Upper lobe of left lung (tissue), 4 donors: Measurements from ENCODE around the gene DOCK11.

Experiments
- EP300 ChIP-seq, 4 donors: sonication (generic); formaldehyde crosslinking; IDR thresholded peaks; one replicate each; pipeline ENCODE4 v1.5.1; 2017; ENCODE audit warnings: antibody characterized with exemption in 4 of 4, control low read depth in 2 of 4
- POLR2A ChIP-seq, 4 donors: fragments of 450-650 bp; IDR thresholded peaks; one replicate each; pipeline ENCODE4 v1.5.1; 2016 to 2017; ENCODE audit warnings: antibody characterized with exemption in 4 of 4, mild to moderate bottlenecking in 2 of 4
- POLR2AphosphoS5 ChIP-seq, 2 donors: sonication (generic); formaldehyde crosslinking; IDR thresholded peaks; one replicate each; pipeline ENCODE4 v1.5.1; 2017; ENCODE audit warnings: antibody characterized with exemption in 2 of 2
- TF ChIP-seq, protein P1 (sequence below), 6 experiments: fragments of 450-650 bp in 4 of 6; fragments of 200-600 bp in 2 of 6; sonication (generic) in 2 of 6; IDR thresholded peaks; one replicate each; pipeline ENCODE4 v1.5.1; 2016 to 2019; ENCODE audit warnings: antibody characterized with exemption in 6 of 6

DNA sequence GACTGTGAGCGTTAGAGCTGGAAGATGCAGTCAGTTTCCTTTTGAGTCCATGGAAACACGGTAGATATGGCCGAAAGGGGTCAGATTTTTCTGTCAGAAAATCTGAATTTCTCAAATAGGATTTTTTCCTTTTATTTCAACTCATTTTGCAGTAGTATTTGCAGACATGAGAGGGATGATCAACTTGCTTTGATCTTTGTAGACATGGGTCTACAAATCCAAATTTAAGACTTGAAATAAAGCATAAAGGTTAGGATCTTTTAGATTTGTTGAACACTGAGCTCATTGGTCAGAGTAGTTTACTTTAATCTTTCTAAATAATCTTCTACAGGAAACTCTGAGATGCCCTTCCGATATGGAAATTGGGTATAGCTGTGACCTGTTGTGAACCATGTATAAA is 44.7 kb downstream of the DOCK11 start:
- TF ChIP-seq POLR2A (IDR thresholded peaks at IDR 0.05) (no peak), POLR2AphosphoS5 (IDR thresholded peaks at IDR 0.05) (no peak), EP300 (IDR thresholded peaks at IDR 0.05) (no peak)
- TF ChIP-seq, protein P1, sequence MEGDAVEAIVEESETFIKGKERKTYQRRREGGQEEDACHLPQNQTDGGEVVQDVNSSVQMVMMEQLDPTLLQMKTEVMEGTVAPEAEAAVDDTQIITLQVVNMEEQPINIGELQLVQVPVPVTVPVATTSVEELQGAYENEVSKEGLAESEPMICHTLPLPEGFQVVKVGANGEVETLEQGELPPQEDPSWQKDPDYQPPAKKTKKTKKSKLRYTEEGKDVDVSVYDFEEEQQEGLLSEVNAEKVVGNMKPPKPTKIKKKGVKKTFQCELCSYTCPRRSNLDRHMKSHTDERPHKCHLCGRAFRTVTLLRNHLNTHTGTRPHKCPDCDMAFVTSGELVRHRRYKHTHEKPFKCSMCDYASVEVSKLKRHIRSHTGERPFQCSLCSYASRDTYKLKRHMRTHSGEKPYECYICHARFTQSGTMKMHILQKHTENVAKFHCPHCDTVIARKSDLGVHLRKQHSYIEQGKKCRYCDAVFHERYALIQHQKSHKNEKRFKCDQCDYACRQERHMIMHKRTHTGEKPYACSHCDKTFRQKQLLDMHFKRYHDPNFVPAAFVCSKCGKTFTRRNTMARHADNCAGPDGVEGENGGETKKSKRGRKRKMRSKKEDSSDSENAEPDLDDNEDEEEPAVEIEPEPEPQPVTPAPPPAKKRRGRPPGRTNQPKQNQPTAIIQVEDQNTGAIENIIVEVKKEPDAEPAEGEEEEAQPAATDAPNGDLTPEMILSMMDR (IDR thresholded peaks at IDR 0.05) = no peak
